ENCODE measurements around the gene PDZRN4. TPM values are rescaled to one million over a fixed set of nuclear protein-coding genes. Genes with fewer than 3 reads are reported as not detected.
"Not testable (repeated sequence)": the region's sequence is repeated elsewhere in the genome, so short reads cannot be mapped to it uniquely, and the experiment has no call there.

Gene PDZRN4
- total RNA-seq, 4 donors from 2014 or later, result 0.42 to 4.4 (median 2.4) TPM

DNA sequence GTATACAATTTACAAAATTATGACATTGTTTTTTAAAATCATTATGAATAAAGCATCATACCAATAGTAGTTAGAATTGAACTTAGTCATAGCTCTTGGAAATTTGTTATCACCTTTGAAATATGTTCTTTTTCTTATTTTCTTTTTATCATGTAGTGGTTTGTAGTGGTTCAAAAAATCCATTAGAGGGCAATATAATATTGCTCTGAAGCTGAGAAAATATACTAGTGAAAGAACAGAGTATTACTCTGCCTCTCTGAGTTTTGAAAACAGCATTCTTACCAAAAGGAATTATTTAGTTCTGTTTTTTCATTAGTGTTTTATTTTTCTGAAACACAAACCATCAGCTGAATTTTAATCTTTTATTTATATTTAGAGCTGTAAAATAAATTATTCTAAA, 76.2 kb downstream of the PDZRN4 start:
- DNase-seq (ENCODE audit: low spot score in 2 of 2), result no peak
- Histone ChIP-seq H3K9me3 (no peaks in the 10 kb centered on the region), H3K36me3 (no peaks in the 10 kb centered on the region), H3K4me3 (no peak overlapping the region), H3K27me3 (no peaks in the 10 kb centered on the region), H3K4me1 (no peaks in the 10 kb centered on the region), H3K27ac (no peak overlapping the region)
- no peak for TF ChIP-seq POLR2AphosphoS5 (IDR thresholded peaks at IDR 0.05)

GRCh38 chr12:41269056-41269455, 80.9 kb downstream of the PDZRN4 start:
- TF ChIP-seq, protein P1, sequence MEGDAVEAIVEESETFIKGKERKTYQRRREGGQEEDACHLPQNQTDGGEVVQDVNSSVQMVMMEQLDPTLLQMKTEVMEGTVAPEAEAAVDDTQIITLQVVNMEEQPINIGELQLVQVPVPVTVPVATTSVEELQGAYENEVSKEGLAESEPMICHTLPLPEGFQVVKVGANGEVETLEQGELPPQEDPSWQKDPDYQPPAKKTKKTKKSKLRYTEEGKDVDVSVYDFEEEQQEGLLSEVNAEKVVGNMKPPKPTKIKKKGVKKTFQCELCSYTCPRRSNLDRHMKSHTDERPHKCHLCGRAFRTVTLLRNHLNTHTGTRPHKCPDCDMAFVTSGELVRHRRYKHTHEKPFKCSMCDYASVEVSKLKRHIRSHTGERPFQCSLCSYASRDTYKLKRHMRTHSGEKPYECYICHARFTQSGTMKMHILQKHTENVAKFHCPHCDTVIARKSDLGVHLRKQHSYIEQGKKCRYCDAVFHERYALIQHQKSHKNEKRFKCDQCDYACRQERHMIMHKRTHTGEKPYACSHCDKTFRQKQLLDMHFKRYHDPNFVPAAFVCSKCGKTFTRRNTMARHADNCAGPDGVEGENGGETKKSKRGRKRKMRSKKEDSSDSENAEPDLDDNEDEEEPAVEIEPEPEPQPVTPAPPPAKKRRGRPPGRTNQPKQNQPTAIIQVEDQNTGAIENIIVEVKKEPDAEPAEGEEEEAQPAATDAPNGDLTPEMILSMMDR (IDR thresholded peaks at IDR 0.05), result no peak
- TF ChIP-seq POLR2AphosphoS5 (IDR thresholded peaks at IDR 0.05) (no peak), POLR2A (IDR thresholded peaks at IDR 0.05) (no peak), EP300 (IDR thresholded peaks at IDR 0.05) (no peak)
- no peak for DNase-seq (ENCODE audit: low spot score in 2 of 2)
- H3K9me3 ChIP-seq, result no peaks in the 10 kb centered on the region
- no peak overlapping the region for H3K4me3 ChIP-seq
- no peaks in the 10 kb centered on the region for H3K36me3 ChIP-seq
- no peaks in the 10 kb centered on the region for H3K4me1 ChIP-seq
- WGBS, result 80% methylated on average over 1 of the region's 1 CpG
- no peak overlapping the region for H3K27ac ChIP-seq
- no peaks in the 10 kb centered on the region for H3K27me3 ChIP-seq

DNA sequence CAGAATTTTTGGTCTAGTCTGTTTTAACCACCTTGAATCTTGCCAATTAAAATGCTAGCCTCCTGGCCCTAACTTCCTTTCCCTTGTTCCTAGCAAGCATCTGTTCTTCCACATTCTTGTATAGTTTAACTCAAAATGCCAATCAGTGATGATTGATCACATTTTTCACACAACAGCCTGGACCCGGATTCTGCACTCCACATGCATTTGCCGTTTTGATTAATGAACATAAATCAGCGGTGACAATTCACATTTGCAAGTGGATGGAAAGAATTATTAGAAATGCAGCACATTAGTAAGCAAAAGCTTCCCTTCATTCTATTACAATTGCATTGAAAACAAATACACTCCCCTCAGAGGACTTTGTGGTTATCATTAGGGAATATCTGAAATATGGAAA, 83.4 kb downstream of the PDZRN4 start:
- WGBS, result 56% methylated on average over 3 of the region's 3 CpGs
- Histone ChIP-seq H3K9me3 (no peaks in the 10 kb centered on the region), H3K36me3 (no peaks in the 10 kb centered on the region), H3K4me3 (no peak overlapping the region), H3K27me3 (no peaks in the 10 kb centered on the region), H3K27ac (no peak overlapping the region), H3K4me1 (no peaks in the 10 kb centered on the region)
- TF ChIP-seq, protein P1 (IDR thresholded peaks at IDR 0.05), result no peak
- no peak for TF ChIP-seq POLR2A (IDR thresholded peaks at IDR 0.05)
- no peak for TF ChIP-seq POLR2AphosphoS5 (IDR thresholded peaks at IDR 0.05)
- no peak for TF ChIP-seq EP300 (IDR thresholded peaks at IDR 0.05)
- DNase-seq (ENCODE audit: low spot score in 2 of 2), result no peak

- DNase-seq (ENCODE audit: low spot score in 2 of 2), result no peak
Observed at GRCh38 chr12:41274643-41275042, 86.5 kb downstream of the PDZRN4 start.

DNA sequence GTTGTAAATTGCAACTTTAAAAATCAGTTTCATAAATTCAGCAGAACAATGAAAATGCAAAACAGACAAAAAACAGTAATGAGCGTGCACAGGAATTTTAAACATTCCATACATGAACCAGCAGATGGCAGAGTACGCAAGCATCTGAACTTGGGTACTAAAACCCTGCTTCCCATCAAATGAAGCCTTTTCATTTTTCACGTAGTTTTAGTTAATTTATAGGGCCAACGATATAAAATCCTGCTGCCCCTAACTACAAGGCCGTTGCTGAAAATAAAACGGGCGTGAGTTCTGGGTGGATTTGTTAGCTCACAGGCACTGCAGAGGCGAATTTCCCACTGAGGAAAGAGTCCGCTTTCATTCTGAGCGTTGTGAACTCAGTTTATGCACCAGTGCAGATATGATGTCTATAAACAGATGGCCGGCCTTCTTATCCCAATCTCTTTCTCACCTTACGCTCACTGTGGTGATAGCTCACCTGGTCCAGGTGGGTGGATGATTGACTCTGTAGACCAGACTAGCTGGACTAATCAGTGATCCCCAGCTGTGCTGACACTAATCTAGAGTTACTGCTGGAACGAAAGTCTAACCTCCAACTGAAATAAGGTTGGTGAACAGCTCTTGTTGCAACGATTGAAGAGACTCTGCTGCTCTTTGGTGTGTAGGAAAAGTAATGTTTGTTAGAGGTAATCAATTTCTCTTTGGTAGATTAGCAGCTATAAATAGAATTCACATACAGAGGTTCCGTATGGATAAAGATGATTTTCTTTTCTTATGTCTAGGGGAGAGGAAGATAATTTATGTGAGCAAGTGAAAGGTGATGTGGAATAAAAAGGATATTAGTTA, 89.2 kb downstream of the PDZRN4 start:
- H3K4me1 ChIP-seq, result no peaks in the 10 kb centered on the region
- no peak overlapping the region for H3K4me3 ChIP-seq
- H3K27ac ChIP-seq, result no peak overlapping the region
- DNase-seq (ENCODE audit: low spot score in 2 of 2), result no peak
- H3K27me3 ChIP-seq, result no peaks in the 10 kb centered on the region
- no peaks in the 10 kb centered on the region for H3K36me3 ChIP-seq
- 48% methylated on average over 15 of the region's 15 CpGs for WGBS
- no peak for TF ChIP-seq POLR2A (IDR thresholded peaks at IDR 0.05)
- TF ChIP-seq, protein P1 (IDR thresholded peaks at IDR 0.05), result peak in 1 of 2 donors; percentile 20
- H3K9me3 ChIP-seq, result no peaks in the 10 kb centered on the region

More at GRCh38 chr12:41274643-41275042, 86.5 kb downstream of the PDZRN4 start:
- Histone ChIP-seq H3K36me3 (no peaks in the 10 kb centered on the region), H3K27me3 (no peaks in the 10 kb centered on the region), H3K9me3 (no peaks in the 10 kb centered on the region), H3K27ac (no peak overlapping the region), H3K4me1 (no peaks in the 10 kb centered on the region), H3K4me3 (no peak overlapping the region)
- TF ChIP-seq POLR2A (IDR thresholded peaks at IDR 0.05) (no peak), EP300 (IDR thresholded peaks at IDR 0.05) (no peak), POLR2AphosphoS5 (IDR thresholded peaks at IDR 0.05) (no peak)
- TF ChIP-seq, protein P1 (IDR thresholded peaks at IDR 0.05), result no peak
- 68% methylated on average over 2 of the region's 2 CpGs for WGBS

DNA sequence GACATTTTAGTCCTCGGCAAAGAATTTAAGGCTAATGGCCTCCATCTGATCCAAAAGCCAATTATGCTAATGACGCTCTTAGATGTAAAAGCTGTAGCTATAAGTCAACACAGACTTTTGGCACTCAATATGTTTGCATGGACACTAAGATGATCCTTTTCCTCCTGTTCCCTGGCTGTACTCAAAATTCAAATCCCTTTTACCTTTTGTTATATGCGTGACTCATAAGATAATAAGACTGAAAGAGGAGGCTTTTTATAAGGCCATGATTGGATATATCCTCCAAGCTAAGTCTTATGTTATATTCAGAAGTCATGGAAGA, 89.8 kb downstream of the PDZRN4 start:
- H3K27ac ChIP-seq, result no peak overlapping the region
- H3K27me3 ChIP-seq, result no peaks in the 10 kb centered on the region
- H3K36me3 ChIP-seq, result no peaks in the 10 kb centered on the region
- TF ChIP-seq EP300 (IDR thresholded peaks at IDR 0.05) (no peak), POLR2A (IDR thresholded peaks at IDR 0.05) (no peak), POLR2AphosphoS5 (IDR thresholded peaks at IDR 0.05) (no peak)
- TF ChIP-seq, protein P1 (IDR thresholded peaks at IDR 0.05), result no peak
- no peak for DNase-seq (ENCODE audit: low spot score in 2 of 2)
- no peaks in the 10 kb centered on the region for H3K4me1 ChIP-seq
- WGBS, result 89% methylated on average over 3 of the region's 3 CpGs
- no peak overlapping the region for H3K4me3 ChIP-seq
- no peaks in the 10 kb centered on the region for H3K9me3 ChIP-seq

DNA sequence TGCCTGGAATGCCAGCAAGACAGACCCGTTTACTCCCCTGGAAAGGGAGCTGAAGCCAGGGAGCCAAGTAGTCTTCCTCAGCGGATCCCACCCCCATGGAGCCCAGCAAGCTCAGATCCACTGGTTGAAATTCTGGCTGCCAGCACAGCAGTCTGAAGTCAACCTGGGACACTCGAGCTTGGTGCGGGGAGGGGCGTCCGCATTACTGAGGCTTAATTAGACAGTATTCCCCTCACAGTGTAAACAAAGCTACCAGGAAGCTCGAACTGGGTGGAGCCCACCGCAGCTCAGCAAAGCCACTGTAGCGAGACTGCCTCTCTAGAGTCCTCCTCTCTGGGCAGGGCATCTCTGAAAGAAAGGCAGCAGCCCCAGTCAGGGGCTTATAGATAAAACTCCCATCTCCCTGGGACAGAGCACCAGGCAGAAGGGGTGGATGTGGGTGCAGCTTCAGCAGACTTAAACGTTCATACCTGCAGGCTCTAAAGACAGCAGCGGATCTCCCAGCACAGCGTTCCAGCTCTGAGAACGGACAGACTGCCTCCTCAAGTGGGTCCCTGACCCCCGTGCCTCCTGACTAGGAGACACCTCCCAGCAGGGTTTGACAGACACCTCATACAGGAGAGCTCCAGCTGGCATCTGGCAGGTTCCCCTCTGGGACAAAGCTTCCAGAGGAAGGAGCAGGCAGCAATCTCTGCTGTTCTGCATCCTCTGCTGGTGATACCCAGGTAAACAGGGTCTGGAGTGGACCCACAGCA, 92.4 kb downstream of the PDZRN4 start:
- DNase-seq (ENCODE audit: low spot score in 2 of 2); H3K36me3 ChIP-seq; H3K27ac ChIP-seq; H3K4me1 ChIP-seq; H3K4me3 ChIP-seq; H3K27me3 ChIP-seq; H3K9me3 ChIP-seq: not testable (repeated sequence)
- 92% methylated on average over 6 of the region's 14 CpGs for WGBS

GRCh38 chr12:41285470-41285869, 97.3 kb downstream of the PDZRN4 start:
- not testable (repeated sequence) for H3K27ac ChIP-seq; H3K4me1 ChIP-seq; H3K9me3 ChIP-seq; H3K4me3 ChIP-seq; H3K27me3 ChIP-seq; DNase-seq (ENCODE audit: low spot score in 2 of 2); H3K36me3 ChIP-seq
- WGBS, result 90% methylated on average over 2 of the region's 2 CpGs

Data from suprapubic skin (tissue), 4 donors.